HCT116 (cell line): Measurements from ENCODE around the gene TMEM186. TPM values are rescaled to one million over a fixed set of nuclear protein-coding genes. Genes with fewer than 3 reads are reported as not detected.

Experiments
- ATAC-seq: fragments of 200-7000 bp; cut with Tn5 transposase; 2 replicates; pipeline ENCODE4 v1.9.1; 2020; ENCODE audit warnings: mild to moderate bottlenecking, moderate library complexity
- BruUV-seq: library from RNA; stranded (reverse); fragments of 400-500 nt; replicated peaks from 2 replicates; lab custom pipeline; 2021; lab: Mats Ljungman, UMichigan
- CTCF ChIA-PET: fragments of 300-600 bp; sonication (Branson Sonifier 250); formaldehyde crosslinking; loops from one replicate; lab custom pipeline; 2021; ENCODE audit warnings: antibody characterized with exemption; lab: Charles Lee
- POLR2A ChIA-PET: fragments of 300-600, 350-600 bp; sonication (Branson Sonifier 250); formaldehyde crosslinking; loops from one replicate; lab custom pipeline; 2021; ENCODE audit warnings: antibody characterized with exemption; lab: Charles Lee
- RAD21 ChIA-PET, 2 experiments: fragments of 300-600 bp; sonication (Branson Sonifier 250); formaldehyde crosslinking; loops; one replicate each; lab custom pipeline; 2023; ENCODE audit warnings: low total read pairs in 2 of 2; ENCODE audit not compliant: uncharacterized antibody in 2 of 2, unreplicated experiment in 2 of 2, low non-redundant PET in 1 of 2; lab: Charles Lee
- DNase-seq: peaks from one replicate; pipeline ENCODE4 v3.0.0-alpha.2; 2010; ENCODE audit warnings: low read depth, low spot score
- H2AFZ ChIP-seq: fragments of 200-600 bp; shearing (Covaris generic), sonication (generic); 2 replicates; pipeline ENCODE4 v1.6.1; 2017; ENCODE audit warnings: low read depth, mixed run types, mixed read lengths, antibody characterized with exemption, low read length; ENCODE audit not compliant: poor library complexity, severe bottlenecking
- H3K27ac ChIP-seq: 2 replicates; pipeline ENCODE4 v1.5.1; 2012; ENCODE audit warnings: low read depth, low read length
- H3K27me3 ChIP-seq: fragments of 200-600 bp; sonication (generic); 2 replicates; pipeline ENCODE4 v1.6.1; 2016; ENCODE audit warnings: mixed run types, low read length, mixed read lengths; ENCODE audit not compliant: insufficient read depth
- H3K36me3 ChIP-seq, 2 experiments: fragments of 200-500 bp in 1 of 2; fragments of 200-600 bp in 1 of 2; sonication (Bioruptor generic) in 1 of 2; sonication (generic) in 1 of 2; 2 replicates each; pipeline versions ENCODE4 v1.5.1 to v1.6.1; 2014 to 2016; ENCODE audit warnings: low read length in 2 of 2, inconsistent platforms in 1 of 2, mixed read lengths in 1 of 2, mixed run types in 1 of 2; ENCODE audit not compliant: insufficient read depth in 2 of 2, control insufficient read depth in 1 of 2
- H3K4me1 ChIP-seq, 2 experiments: fragments of 200-600 bp in 1 of 2; sonication (generic) in 1 of 2; 2 replicates each; pipeline versions ENCODE4 v1.5.1 to v1.6.1; 2012 to 2017; ENCODE audit warnings: low read length in 2 of 2, inconsistent platforms in 1 of 2, mild to moderate bottlenecking in 1 of 2, mixed read lengths in 1 of 2, mixed run types in 1 of 2, moderate library complexity in 1 of 2; ENCODE audit not compliant: insufficient read depth in 2 of 2, control insufficient read depth in 1 of 2
- H3K4me2 ChIP-seq: fragments of 200-600 bp; sonication (generic); 2 replicates; pipeline ENCODE4 v1.6.1; 2017; ENCODE audit warnings: mixed run types, low read length, mixed read lengths
- H3K4me3 ChIP-seq, 2 experiments: fragments of 200-600 bp in 1 of 2; sonication (generic) in 1 of 2; replicated peaks in 1 of 2; 2 replicates each; pipeline ENCODE4 v1.5.1; 2011 to 2016; ENCODE audit warnings: low read length in 2 of 2, control low read depth in 1 of 2, low read depth in 1 of 2, mild to moderate bottlenecking in 1 of 2, mixed read lengths in 1 of 2, mixed run types in 1 of 2
- H3K79me2 ChIP-seq: fragments of 200-600 bp; sonication (generic); 2 replicates; pipeline ENCODE4 v1.6.1; 2017; ENCODE audit warnings: mild to moderate bottlenecking, mixed run types, low read length, moderate library complexity, mixed read lengths; ENCODE audit not compliant: insufficient read depth
- H3K9ac ChIP-seq: fragments of 200-600 bp; sonication (generic); 2 replicates; pipeline ENCODE4 v1.6.1; 2016; ENCODE audit warnings: low read length, mixed read lengths
- H3K9me2 ChIP-seq: fragments of 200-600 bp; sonication (generic), shearing (Covaris generic); 2 replicates; pipeline ENCODE4 v1.6.1; 2017; ENCODE audit warnings: mixed run types, mild to moderate bottlenecking, moderate library complexity; ENCODE audit not compliant: insufficient read depth
- H3K9me3 ChIP-seq, 2 experiments: fragments of 200-500 bp in 1 of 2; fragments of 200-600 bp in 1 of 2; sonication (Bioruptor generic) in 1 of 2; sonication (generic) in 1 of 2; 2 replicates each; pipeline ENCODE4 v1.6.1; 2014 to 2017; ENCODE audit warnings: low read length in 2 of 2, mixed read lengths in 2 of 2, inconsistent platforms in 1 of 2, low read depth in 1 of 2, mild to moderate bottlenecking in 1 of 2, mixed run types in 1 of 2, moderate library complexity in 1 of 2; ENCODE audit not compliant: control insufficient read depth in 1 of 2, insufficient read depth in 1 of 2
- H4K20me1 ChIP-seq: fragments of 200-600 bp; sonication (generic), shearing (Covaris generic); 2 replicates; pipeline ENCODE4 v1.6.1; 2017; ENCODE audit warnings: mixed run types, mild to moderate bottlenecking, moderate library complexity; ENCODE audit not compliant: insufficient read depth
- EGR1 ChIP-seq: IDR thresholded peaks from 2 replicates; pipeline ENCODE4 v1.6.1; 2012; ENCODE audit warnings: low read depth
- FOSL1 ChIP-seq: IDR thresholded peaks from 2 replicates; pipeline ENCODE4 v1.6.1; 2012; ENCODE audit warnings: low read depth
- TCF7L2 ChIP-seq: IDR thresholded peaks from 2 replicates; pipeline ENCODE4 v1.7.0; 2011; ENCODE audit warnings: borderline replicate concordance, inconsistent platforms; ENCODE audit not compliant: insufficient read depth, insufficient read length; ENCODE audit errors: extremely low read depth
- YY1 ChIP-seq: IDR thresholded peaks from 2 replicates; pipeline ENCODE4 v1.6.1; 2011; ENCODE audit warnings: low read length, low read depth, moderate library complexity, mild to moderate bottlenecking; ENCODE audit not compliant: insufficient replicate concordance; ENCODE audit errors: extremely low read depth
- ZNF274 ChIP-seq: fragments of 200-500 bp; sonication (Bioruptor generic); IDR thresholded peaks from 2 replicates; pipeline ENCODE4 v1.6.1; 2014; ENCODE audit warnings: mild to moderate bottlenecking, low read depth, low read length, inconsistent platforms
- intact Hi-C: fragments of 100-400 bp; cut with micrococcal nuclease; formaldehyde crosslinking; loops from 2 replicates; pipeline ENCODE4 v1.10.0; 2022
- total RNA-seq: library from RNA; stranded (reverse); gene quantifications from one replicate; pipeline ENCODE4 v1.2.1, GENCODE V29; 2021; ENCODE audit not compliant: unreplicated experiment
- TF ChIP-seq, protein P1 (sequence below): IDR thresholded peaks from 2 replicates; pipeline ENCODE4 v1.6.1; 2011; ENCODE audit warnings: mild to moderate bottlenecking, low read length, moderate library complexity; ENCODE audit not compliant: insufficient replicate concordance; ENCODE audit errors: extremely low read depth
- TF ChIP-seq, protein P2 (sequence below): IDR thresholded peaks from 2 replicates; pipeline ENCODE4 v1.6.1; 2012; ENCODE audit warnings: low read depth
- TF ChIP-seq, protein P3 (sequence below): IDR thresholded peaks from 2 replicates; pipeline ENCODE4 v1.6.1; 2012

Gene TMEM186
- total RNA-seq, 1 experiment from 2014 or later = 14.0 TPM

DNA sequence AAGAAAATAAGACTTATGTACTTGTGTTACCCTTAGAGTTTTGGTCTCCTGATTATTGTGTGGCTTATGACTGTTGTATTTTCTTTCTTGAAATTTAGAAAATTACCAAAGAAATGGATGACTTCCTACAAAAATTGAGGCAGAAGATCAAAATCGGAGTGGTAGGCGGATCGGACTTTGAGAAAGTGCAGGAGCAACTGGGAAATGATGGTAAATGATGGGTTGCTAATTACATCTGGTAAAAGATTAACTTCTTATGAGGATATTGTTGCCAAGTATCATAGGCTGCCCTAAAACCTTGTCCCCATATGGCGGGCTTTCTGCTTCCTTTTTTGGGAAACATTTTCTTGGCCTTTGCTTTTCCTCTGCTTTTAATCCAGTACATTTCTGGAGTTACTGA lies 4.3 kb upstream of the TMEM186 start:
- ChIA-PET POLR2A (interaction anchor here (0.9 kb wide), 1 partner anchor 8 kb away, joined by 3 read pairs; no protein-coding TSS in a partner anchor), CTCF (no interaction called here), RAD21 (no interaction called here)
- TF ChIP-seq EGR1 = no peak
- no peak for TF ChIP-seq YY1
- TF ChIP-seq ZNF274 = no peak
- no peak for TF ChIP-seq TCF7L2
- TF ChIP-seq, protein P1, sequence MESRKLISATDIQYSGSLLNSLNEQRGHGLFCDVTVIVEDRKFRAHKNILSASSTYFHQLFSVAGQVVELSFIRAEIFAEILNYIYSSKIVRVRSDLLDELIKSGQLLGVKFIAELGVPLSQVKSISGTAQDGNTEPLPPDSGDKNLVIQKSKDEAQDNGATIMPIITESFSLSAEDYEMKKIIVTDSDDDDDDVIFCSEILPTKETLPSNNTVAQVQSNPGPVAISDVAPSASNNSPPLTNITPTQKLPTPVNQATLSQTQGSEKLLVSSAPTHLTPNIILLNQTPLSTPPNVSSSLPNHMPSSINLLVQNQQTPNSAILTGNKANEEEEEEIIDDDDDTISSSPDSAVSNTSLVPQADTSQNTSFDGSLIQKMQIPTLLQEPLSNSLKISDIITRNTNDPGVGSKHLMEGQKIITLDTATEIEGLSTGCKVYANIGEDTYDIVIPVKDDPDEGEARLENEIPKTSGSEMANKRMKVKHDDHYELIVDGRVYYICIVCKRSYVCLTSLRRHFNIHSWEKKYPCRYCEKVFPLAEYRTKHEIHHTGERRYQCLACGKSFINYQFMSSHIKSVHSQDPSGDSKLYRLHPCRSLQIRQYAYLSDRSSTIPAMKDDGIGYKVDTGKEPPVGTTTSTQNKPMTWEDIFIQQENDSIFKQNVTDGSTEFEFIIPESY = no peak
- TF ChIP-seq, protein P2, sequence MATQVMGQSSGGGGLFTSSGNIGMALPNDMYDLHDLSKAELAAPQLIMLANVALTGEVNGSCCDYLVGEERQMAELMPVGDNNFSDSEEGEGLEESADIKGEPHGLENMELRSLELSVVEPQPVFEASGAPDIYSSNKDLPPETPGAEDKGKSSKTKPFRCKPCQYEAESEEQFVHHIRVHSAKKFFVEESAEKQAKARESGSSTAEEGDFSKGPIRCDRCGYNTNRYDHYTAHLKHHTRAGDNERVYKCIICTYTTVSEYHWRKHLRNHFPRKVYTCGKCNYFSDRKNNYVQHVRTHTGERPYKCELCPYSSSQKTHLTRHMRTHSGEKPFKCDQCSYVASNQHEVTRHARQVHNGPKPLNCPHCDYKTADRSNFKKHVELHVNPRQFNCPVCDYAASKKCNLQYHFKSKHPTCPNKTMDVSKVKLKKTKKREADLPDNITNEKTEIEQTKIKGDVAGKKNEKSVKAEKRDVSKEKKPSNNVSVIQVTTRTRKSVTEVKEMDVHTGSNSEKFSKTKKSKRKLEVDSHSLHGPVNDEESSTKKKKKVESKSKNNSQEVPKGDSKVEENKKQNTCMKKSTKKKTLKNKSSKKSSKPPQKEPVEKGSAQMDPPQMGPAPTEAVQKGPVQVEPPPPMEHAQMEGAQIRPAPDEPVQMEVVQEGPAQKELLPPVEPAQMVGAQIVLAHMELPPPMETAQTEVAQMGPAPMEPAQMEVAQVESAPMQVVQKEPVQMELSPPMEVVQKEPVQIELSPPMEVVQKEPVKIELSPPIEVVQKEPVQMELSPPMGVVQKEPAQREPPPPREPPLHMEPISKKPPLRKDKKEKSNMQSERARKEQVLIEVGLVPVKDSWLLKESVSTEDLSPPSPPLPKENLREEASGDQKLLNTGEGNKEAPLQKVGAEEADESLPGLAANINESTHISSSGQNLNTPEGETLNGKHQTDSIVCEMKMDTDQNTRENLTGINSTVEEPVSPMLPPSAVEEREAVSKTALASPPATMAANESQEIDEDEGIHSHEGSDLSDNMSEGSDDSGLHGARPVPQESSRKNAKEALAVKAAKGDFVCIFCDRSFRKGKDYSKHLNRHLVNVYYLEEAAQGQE = no peak
- TF ChIP-seq FOSL1 = no peak
- TF ChIP-seq, protein P3, sequence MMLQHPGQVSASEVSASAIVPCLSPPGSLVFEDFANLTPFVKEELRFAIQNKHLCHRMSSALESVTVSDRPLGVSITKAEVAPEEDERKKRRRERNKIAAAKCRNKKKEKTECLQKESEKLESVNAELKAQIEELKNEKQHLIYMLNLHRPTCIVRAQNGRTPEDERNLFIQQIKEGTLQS = no peak
- Histone ChIP-seq H4K20me1 (peaks cover 9% of the 10 kb centered on the region; the same call in 1 of the 2 replicates), H3K4me2 (no peak overlapping the region), H3K27me3 (no peaks in the 10 kb centered on the region), H3K9me2 (no peaks in the 10 kb centered on the region), H2AFZ (no peak overlapping the region), H3K79me2 (peaks cover 100% of the 10 kb centered on the region), H3K9me3 (no peaks in the 10 kb centered on the region), H3K4me1 (peaks cover 7 to 17% of the 10 kb centered on the region in 2 experiments), H3K4me3 (no peak overlapping the region), H3K27ac (no peak overlapping the region), H3K36me3 (peaks cover 43 to 44% of the 10 kb centered on the region in 2 experiments), H3K9ac (no peak overlapping the region)
- intact Hi-C loops = no loop called here
- BruUV-seq = no TSS peak
- ATAC-seq = no peak
- no peak for DNase-seq
